SJSA1 (cell line): Measurements from ENCODE around the gene CCDC9. TPM values are rescaled to one million over a fixed set of nuclear protein-coding genes. Genes with fewer than 3 reads are reported as not detected.
"Not testable (repeated sequence)": the region's sequence is repeated elsewhere in the genome, so short reads cannot be mapped to it uniquely, and the experiment has no call there.

Source experiments
- DNase-seq, 2 experiments: peaks; one replicate each; pipeline ENCODE4 v3.0.0-alpha.2; 2015 to 2020; ENCODE audit warnings: low spot score in 2 of 2, low read depth in 1 of 2
- H3K27ac ChIP-seq: fragments of 250-450 bp; sonication (Bioruptor Pico); 2 replicates; pipeline ENCODE4 v1.5.1; 2020; ENCODE audit warnings: mild to moderate bottlenecking, moderate library complexity
- H3K27me3 ChIP-seq: fragments of 250-450 bp; sonication (Bioruptor Pico); replicated peaks from 2 replicates; pipeline ENCODE4 v1.5.1; 2020; ENCODE audit warnings: mild to moderate bottlenecking, moderate library complexity
- H3K36me3 ChIP-seq: fragments of 250-450 bp; sonication (Bioruptor Pico); 2 replicates; pipeline ENCODE4 v1.5.1; 2020; ENCODE audit warnings: mild to moderate bottlenecking
- H3K4me1 ChIP-seq: fragments of 250-450 bp; sonication (Bioruptor Pico); replicated peaks from 2 replicates; pipeline ENCODE4 v1.6.1; 2021; ENCODE audit warnings: mild to moderate bottlenecking
- H3K4me3 ChIP-seq: fragments of 250-450 bp; sonication (Bioruptor Pico); 2 replicates; pipeline ENCODE4 v1.5.1; 2020; ENCODE audit warnings: mild to moderate bottlenecking
- H3K9me3 ChIP-seq: fragments of 250-450 bp; sonication (Bioruptor Pico); replicated peaks from 2 replicates; pipeline ENCODE4 v1.5.1; 2020; ENCODE audit warnings: mild to moderate bottlenecking
- total RNA-seq: library from RNA; depleted of rRNA; stranded (reverse); fragments of >200 nt; shearing (Covaris generic); gene quantifications from 2 replicates; pipeline ENCODE4 v1.2.3, GENCODE V29; 2014

Gene CCDC9
- total RNA-seq, 1 experiment from 2014 or later = 12.1 TPM

GRCh38 chr19:47275791-47276461 is 19.6 kb downstream of the CCDC9 start:
- peaks cover 46% of the 10 kb centered on the region for H3K4me1 ChIP-seq
- no peaks in the 10 kb centered on the region; the same call in 1 of the 2 replicates for H3K9me3 ChIP-seq
- H3K27ac ChIP-seq = peak overlapping the region; percentile 18
- no peak overlapping the region for H3K4me3 ChIP-seq
- H3K27me3 ChIP-seq = no peaks in the 10 kb centered on the region
- DNase-seq = peak; percentile 67 to 79
- peaks cover 22% of the 10 kb centered on the region for H3K36me3 ChIP-seq

GRCh38 chr19:47276513-47276912 is 20.2 kb downstream of the CCDC9 start:
- Histone ChIP-seq H3K36me3 (peaks cover 17% of the 10 kb centered on the region), H3K27ac (peak overlapping the region; percentile 18), H3K4me1 (peaks cover 46% of the 10 kb centered on the region)
- H3K27me3 ChIP-seq, DNase-seq, H3K4me3 ChIP-seq, H3K9me3 ChIP-seq: not testable (repeated sequence)

GRCh38 chr19:47280183-47280797 is 24.0 kb downstream of the CCDC9 start:
- Histone ChIP-seq H3K4me3 (no peak overlapping the region), H3K27me3 (no peaks in the 10 kb centered on the region), H3K27ac (no peak overlapping the region), H3K9me3 (no peaks in the 10 kb centered on the region), H3K36me3 (peaks cover 2% of the 10 kb centered on the region), H3K4me1 (peaks cover 27% of the 10 kb centered on the region)
- no peak for DNase-seq

GRCh38 chr19:47283405-47284059 is 27.2 kb downstream of the CCDC9 start:
- Histone ChIP-seq H3K27ac (no peak overlapping the region), H3K9me3 (no peaks in the 10 kb centered on the region), H3K4me3 (no peak overlapping the region), H3K4me1 (peaks cover 2% of the 10 kb centered on the region; the same call in 1 of the 2 replicates), H3K27me3 (no peaks in the 10 kb centered on the region), H3K36me3 (no peaks in the 10 kb centered on the region)
- no peak for DNase-seq

- Histone ChIP-seq H3K27me3 (no peaks in the 10 kb centered on the region), H3K36me3 (no peaks in the 10 kb centered on the region), H3K4me3 (no peak overlapping the region), H3K27ac (no peak overlapping the region), H3K9me3 (no peaks in the 10 kb centered on the region), H3K4me1 (peaks cover 10% of the 10 kb centered on the region)
- DNase-seq = peak in 1 of 2 experiments; percentile 65
Observed at GRCh38 chr19:47284324-47284899, 28.1 kb downstream of the CCDC9 start.

GRCh38 chr19:47296036-47296435 is 39.7 kb downstream of the CCDC9 start:
- H3K27ac ChIP-seq = no peak overlapping the region
- H3K4me1 ChIP-seq = no peaks in the 10 kb centered on the region
- no peaks in the 10 kb centered on the region for H3K36me3 ChIP-seq
- no peaks in the 10 kb centered on the region for H3K9me3 ChIP-seq
- no peak overlapping the region for H3K4me3 ChIP-seq
- no peaks in the 10 kb centered on the region for H3K27me3 ChIP-seq
- DNase-seq = peak; percentile 57 to 85

GRCh38 chr19:47300867-47301266 is 44.5 kb downstream of the CCDC9 start:
- H3K27me3 ChIP-seq, H3K4me1 ChIP-seq, H3K4me3 ChIP-seq, H3K36me3 ChIP-seq, DNase-seq, H3K27ac ChIP-seq, H3K9me3 ChIP-seq: not testable (repeated sequence)

GRCh38 chr19:47302249-47302648 is 45.9 kb downstream of the CCDC9 start:
- Histone ChIP-seq H3K36me3 (no peaks in the 10 kb centered on the region), H3K27ac (no peak overlapping the region), H3K9me3 (no peaks in the 10 kb centered on the region), H3K27me3 (no peaks in the 10 kb centered on the region), H3K4me3 (no peak overlapping the region), H3K4me1 (no peaks in the 10 kb centered on the region)
- no peak for DNase-seq

- Histone ChIP-seq H3K36me3 (no peaks in the 10 kb centered on the region), H3K4me1 (no peaks in the 10 kb centered on the region), H3K9me3 (no peaks in the 10 kb centered on the region), H3K27ac (no peak overlapping the region), H3K27me3 (no peaks in the 10 kb centered on the region), H3K4me3 (no peak overlapping the region)
- no peak for DNase-seq
Observed at GRCh38 chr19:47303966-47304365, 47.6 kb downstream of the CCDC9 start.

GRCh38 chr19:47305309-47305751 is 49.0 kb downstream of the CCDC9 start:
- Histone ChIP-seq H3K4me1 (no peaks in the 10 kb centered on the region), H3K27ac (no peak overlapping the region), H3K4me3 (no peak overlapping the region), H3K9me3 (no peaks in the 10 kb centered on the region), H3K27me3 (no peaks in the 10 kb centered on the region), H3K36me3 (no peaks in the 10 kb centered on the region)
- peak; percentile 74 to 84 for DNase-seq

- DNase-seq = no peak
- no peak overlapping the region for H3K27ac ChIP-seq
- no peak overlapping the region for H3K4me3 ChIP-seq
- H3K36me3 ChIP-seq = no peaks in the 10 kb centered on the region
- no peaks in the 10 kb centered on the region for H3K9me3 ChIP-seq
- no peaks in the 10 kb centered on the region for H3K27me3 ChIP-seq
- no peaks in the 10 kb centered on the region for H3K4me1 ChIP-seq
Observed at GRCh38 chr19:47306303-47306702, 50.0 kb downstream of the CCDC9 start.

- H3K27ac ChIP-seq = no peak overlapping the region
- no peaks in the 10 kb centered on the region for H3K27me3 ChIP-seq
- no peak for DNase-seq
- H3K36me3 ChIP-seq = no peaks in the 10 kb centered on the region
- H3K4me3 ChIP-seq = no peak overlapping the region
- H3K4me1 ChIP-seq = no peaks in the 10 kb centered on the region
- no peaks in the 10 kb centered on the region for H3K9me3 ChIP-seq
Observed at GRCh38 chr19:47309038-47309437, 52.7 kb downstream of the CCDC9 start.

GRCh38 chr19:47309608-47310007 is 53.3 kb downstream of the CCDC9 start, which contains the start of gene C5AR1:
Gene C5AR1, plus strand, starts transcription at chr19:47309861. Its CDS starts 35 bp downstream, at chr19:47309896.
- no peak within 1 kb of the TSS for H3K27ac ChIP-seq
- H3K4me3 ChIP-seq = no peak within 1 kb of the TSS
- no peak for DNase-seq

GRCh38 chr19:47310323-47310722 is 54.0 kb downstream of the CCDC9 start:
- DNase-seq = no peak
- no peaks in the 10 kb centered on the region for H3K36me3 ChIP-seq
- H3K9me3 ChIP-seq = no peaks in the 10 kb centered on the region
- H3K27ac ChIP-seq = no peak overlapping the region
- H3K4me3 ChIP-seq = no peak overlapping the region
- H3K4me1 ChIP-seq = peaks cover 4% of the 10 kb centered on the region
- no peaks in the 10 kb centered on the region for H3K27me3 ChIP-seq

More at GRCh38 chr19:47309608-47310007, 53.3 kb downstream of the CCDC9 start, which contains the start of gene C5AR1:
- Histone ChIP-seq H3K36me3 (no peaks in the 10 kb centered on the region), H3K27me3 (no peaks in the 10 kb centered on the region), H3K4me1 (no peaks in the 10 kb centered on the region), H3K9me3 (no peaks in the 10 kb centered on the region)
